Measurements from ENCODE around the gene TNFRSF19.

TNFRSF19 gene

GRCh38 chr13:23715762-23716235, 145.6 kb downstream of the TNFRSF19 start:
- DNase-seq (ENCODE audit: low read depth in 3 of 3): no peak

DNA sequence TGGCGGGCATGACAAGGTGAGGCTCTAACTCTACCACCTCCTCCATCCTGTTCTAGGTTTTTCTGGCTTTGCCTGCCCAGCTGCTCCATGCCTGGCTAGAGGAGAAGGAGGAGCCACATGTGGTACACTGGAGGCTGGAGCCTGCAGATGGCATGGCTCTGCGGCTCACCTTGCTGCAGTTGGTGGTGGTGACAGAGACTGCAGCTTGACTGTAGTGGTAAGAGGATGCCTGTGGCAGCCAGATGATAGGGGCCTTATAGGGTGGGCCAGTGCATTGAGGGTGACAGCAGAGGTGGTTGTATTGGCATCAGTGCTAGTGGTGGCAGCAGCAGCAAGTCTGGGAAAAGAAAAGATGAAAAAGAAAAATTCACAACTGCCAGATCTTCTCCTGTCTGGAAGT, 146.2 kb downstream of the TNFRSF19 start:
- DNase-seq (ENCODE audit: low read depth in 3 of 3): no peak

GRCh38 chr13:23718996-23719395, 148.8 kb downstream of the TNFRSF19 start:
- DNase-seq (ENCODE audit: low read depth in 3 of 3): no peak

DNA sequence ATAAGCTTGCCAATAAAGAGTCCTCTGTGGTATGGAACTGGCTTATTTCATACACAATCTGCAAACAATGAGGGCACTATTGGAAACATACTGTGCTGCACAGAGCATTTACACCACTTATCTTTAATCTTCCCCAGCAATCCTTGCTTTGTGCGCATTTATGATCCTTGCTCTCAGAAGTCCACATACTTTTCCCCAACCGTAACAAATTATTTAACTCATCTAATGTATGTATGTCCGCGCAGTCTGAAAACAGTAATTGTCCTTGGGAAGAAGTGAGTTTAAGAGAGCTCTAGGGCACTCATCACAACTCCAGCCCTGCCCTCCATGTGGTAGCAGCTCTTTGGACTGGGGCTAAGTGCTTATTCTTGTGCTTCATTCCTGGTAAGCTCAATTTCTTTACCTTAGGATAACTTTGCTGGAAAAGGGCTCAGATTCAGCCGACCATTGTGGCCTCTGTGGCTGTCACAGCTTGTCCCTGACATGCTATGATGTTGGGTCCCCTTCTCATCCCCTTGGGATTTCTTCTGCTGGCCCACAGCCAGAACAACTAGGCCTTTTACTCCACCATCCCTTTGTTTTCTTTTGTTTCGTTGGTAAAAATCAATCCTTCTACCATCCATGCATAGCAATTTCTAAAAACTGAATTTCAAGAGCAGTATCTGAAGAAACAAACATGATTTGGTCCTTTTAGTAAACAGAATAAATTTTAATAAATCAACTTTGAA, 152.7 kb downstream of the TNFRSF19 start:
- DNase-seq (ENCODE audit: low read depth in 3 of 3): no peak

DNA sequence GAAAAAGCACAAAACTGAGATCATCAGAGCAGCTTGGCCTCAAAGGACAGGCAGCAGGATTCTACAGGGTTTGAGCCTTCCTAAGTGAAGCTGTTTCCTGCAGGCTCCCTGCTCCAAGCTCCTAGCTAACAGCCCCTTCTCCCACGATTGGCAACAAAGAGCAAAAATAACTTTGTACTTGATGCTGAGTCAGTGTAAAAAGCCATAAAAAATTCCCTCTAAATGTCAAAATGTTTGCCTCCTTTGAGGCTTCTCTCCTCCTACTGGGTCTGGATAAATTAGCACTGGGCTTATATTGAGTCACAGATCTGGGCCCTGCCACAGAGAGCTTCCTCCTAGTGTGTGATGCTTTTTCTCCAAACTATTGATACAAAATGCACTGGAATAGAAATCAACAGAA, 153.3 kb downstream of the TNFRSF19 start:
- no peak for DNase-seq (ENCODE audit: low read depth in 3 of 3)

- DNase-seq (ENCODE audit: low read depth in 3 of 3): no peak
Observed at GRCh38 chr13:23724196-23724970, 154.2 kb downstream of the TNFRSF19 start.
